Activated CD4-positive, alpha-beta memory T cell treated with anti-CD3 and anti-CD28 coated beads for 36 hours (primary cell): ENCODE results near the gene PARP6. TPM values are rescaled to one million over a fixed set of nuclear protein-coding genes. Genes with fewer than 3 reads are reported as not detected.

Experiments used
- CTCF ChIA-PET: fragments of 350-600 bp; sonication (Branson Sonifier 250); formaldehyde crosslinking; loops from one replicate; lab custom pipeline; 2021; ENCODE audit warnings: antibody characterized with exemption, inconsistent platforms; lab: Charles Lee
- POLR2A ChIA-PET: fragments of 350-600 bp; sonication (Branson Sonifier 250); formaldehyde crosslinking; loops from one replicate; lab custom pipeline; 2021; ENCODE audit warnings: antibody characterized with exemption; lab: Charles Lee
- DNase-seq: peaks from one replicate; pipeline ENCODE4 v3.0.0-alpha.2; 2020
- H3K27ac Mint-ChIP-seq: one replicate; pipeline ENCODE4 v1.8.0; 2021; ENCODE audit warnings: mixed read lengths
- H3K27me3 Mint-ChIP-seq: one replicate; pipeline ENCODE4 v1.8.0; 2021; ENCODE audit warnings: mixed read lengths
- H3K36me3 Mint-ChIP-seq: one replicate; pipeline ENCODE4 v1.8.0; 2021; ENCODE audit warnings: mixed read lengths
- H3K4me1 Mint-ChIP-seq: one replicate; pipeline ENCODE4 v1.8.0; 2021; ENCODE audit warnings: low read depth, mixed read lengths
- H3K4me3 Mint-ChIP-seq: one replicate; pipeline ENCODE4 v1.8.0; 2021; ENCODE audit warnings: mild to moderate bottlenecking, mixed read lengths
- H3K9me3 Mint-ChIP-seq: one replicate; pipeline ENCODE4 v1.8.0; 2021; ENCODE audit warnings: mixed read lengths
- intact Hi-C: fragments of 100-400 bp; cut with micrococcal nuclease; formaldehyde crosslinking; loops from one replicate; pipeline ENCODE4 v1.15.1; 2023
- total RNA-seq, 2 experiments: library from RNA; stranded (reverse); gene quantifications; one replicate each; pipeline ENCODE4 v1.2.3, GENCODE V29; 2021

Gene PARP6
- total RNA-seq, 2 experiments from 2014 or later = 42.8 to 44.5 TPM

GRCh38 chr15:72207558-72208085 is 64.7 kb downstream of the PARP6 start:
- POLR2A ChIA-PET = interaction anchor here (0.9 to 2.7 kb wide), 4 partner anchors 9 to 20 kb away, joined by 3 to 12 read pairs (median 7); no protein-coding TSS in a partner anchor
- no peaks in the 10 kb centered on the region for H3K27me3 Mint-ChIP-seq
- DNase-seq = no peak
- intact Hi-C loops = no loop called here
- no peaks in the 10 kb centered on the region for H3K9me3 Mint-ChIP-seq
- CTCF ChIA-PET = no interaction called here
- peaks cover 40% of the 10 kb centered on the region for H3K4me1 Mint-ChIP-seq
- no peak overlapping the region for H3K4me3 Mint-ChIP-seq
- H3K36me3 Mint-ChIP-seq = peaks cover 94% of the 10 kb centered on the region
- H3K27ac Mint-ChIP-seq = peak overlapping the region; percentile 72

- H3K9me3 Mint-ChIP-seq = no peaks in the 10 kb centered on the region
- H3K27ac Mint-ChIP-seq = peak overlapping the region; percentile 79
- H3K4me3 Mint-ChIP-seq = no peak overlapping the region
- H3K36me3 Mint-ChIP-seq = peaks cover 96% of the 10 kb centered on the region
- H3K27me3 Mint-ChIP-seq = no peaks in the 10 kb centered on the region
- DNase-seq = no peak
- intact Hi-C loops = no loop called here
- POLR2A ChIA-PET = interaction anchor here (1.3 to 2.7 kb wide), 4 partner anchors 14 to 23 kb away, joined by 5 to 17 read pairs (median 11); no protein-coding TSS in a partner anchor
- H3K4me1 Mint-ChIP-seq = peaks cover 40% of the 10 kb centered on the region
- CTCF ChIA-PET = no interaction called here
Observed at GRCh38 chr15:72206677-72207000, 65.7 kb downstream of the PARP6 start.

GRCh38 chr15:72205896-72206676 is 66.3 kb downstream of the PARP6 start:
- H3K4me3 Mint-ChIP-seq = no peak overlapping the region
- DNase-seq = no peak
- H3K9me3 Mint-ChIP-seq = no peaks in the 10 kb centered on the region
- POLR2A ChIA-PET = interaction anchor here (0.8 to 2.7 kb wide), 4 partner anchors 9 to 24 kb away, joined by 3 to 17 read pairs (median 8); partner anchors contain the start of gene GRAMD2A
- H3K36me3 Mint-ChIP-seq = peaks cover 91% of the 10 kb centered on the region
- no peaks in the 10 kb centered on the region for H3K27me3 Mint-ChIP-seq
- intact Hi-C loops = loop anchor here (1.0 kb wide), 1 partner anchor 21 kb away; no protein-coding TSS in a partner anchor
- CTCF ChIA-PET = interaction anchor here (1.2 kb wide), 1 partner anchor 21 kb away, joined by 5 read pairs; no protein-coding TSS in a partner anchor
- H3K27ac Mint-ChIP-seq = peak overlapping the region; percentile 79
- H3K4me1 Mint-ChIP-seq = peaks cover 42% of the 10 kb centered on the region

- ChIA-PET CTCF (interaction anchor here (1.2 kb wide), 1 partner anchor 22 kb away, joined by 5 read pairs; no protein-coding TSS in a partner anchor), POLR2A (interaction anchor here (0.7 to 2.7 kb wide), 5 partner anchors 8 to 26 kb away, joined by 3 to 17 read pairs (median 5); partner anchors contain the start of gene GRAMD2A)
- intact Hi-C loops = loop anchor here (1.0 kb wide), 1 partner anchor 22 kb away; no protein-coding TSS in a partner anchor
- no peaks in the 10 kb centered on the region for H3K9me3 Mint-ChIP-seq
- no peaks in the 10 kb centered on the region for H3K27me3 Mint-ChIP-seq
- H3K27ac Mint-ChIP-seq = peak overlapping the region; percentile 79
- H3K4me1 Mint-ChIP-seq = peaks cover 44% of the 10 kb centered on the region
- peaks cover 91% of the 10 kb centered on the region for H3K36me3 Mint-ChIP-seq
- no peak for DNase-seq
- no peak overlapping the region for H3K4me3 Mint-ChIP-seq
Observed at GRCh38 chr15:72205273-72205672, 67.1 kb downstream of the PARP6 start.

GRCh38 chr15:72203507-72203837 is 68.9 kb downstream of the PARP6 start:
- Mint-ChIP-seq H3K4me1 (peaks cover 44% of the 10 kb centered on the region), H3K36me3 (peaks cover 92% of the 10 kb centered on the region), H3K9me3 (no peaks in the 10 kb centered on the region), H3K27ac (peak overlapping the region; percentile 45), H3K27me3 (no peaks in the 10 kb centered on the region), H3K4me3 (no peak overlapping the region)
- intact Hi-C loops = no loop called here
- ChIA-PET POLR2A (interaction anchor here (1.0 to 1.7 kb wide), 2 partner anchors 23 to 24 kb away, joined by 3 read pairs; no protein-coding TSS in a partner anchor), CTCF (no interaction called here)
- no peak for DNase-seq

- Mint-ChIP-seq H3K9me3 (no peaks in the 10 kb centered on the region), H3K4me3 (no peak overlapping the region), H3K27me3 (peaks cover 2% of the 10 kb centered on the region), H3K27ac (peak overlapping the region; percentile 59), H3K36me3 (peaks cover 92% of the 10 kb centered on the region), H3K4me1 (peaks cover 43% of the 10 kb centered on the region)
- ChIA-PET POLR2A (interaction anchor here (1.0 to 1.7 kb wide), 2 partner anchors 23 to 25 kb away, joined by 3 read pairs; no protein-coding TSS in a partner anchor), CTCF (interaction anchor here (0.6 to 1.2 kb wide), 2 partner anchors 45 to 110 kb away, joined by 3 read pairs; no protein-coding TSS in a partner anchor)
- DNase-seq = no peak
- intact Hi-C loops = no loop called here
Observed at GRCh38 chr15:72202801-72203506, 69.4 kb downstream of the PARP6 start.

GRCh38 chr15:72202302-72202701 is 70.1 kb downstream of the PARP6 start:
- intact Hi-C loops = no loop called here
- CTCF ChIA-PET = interaction anchor here (0.6 to 5.1 kb wide), 3 partner anchors 22 to 110 kb away, joined by 3 to 65 read pairs (median 3); no protein-coding TSS in a partner anchor
- POLR2A ChIA-PET = interaction anchor here (1.7 kb wide), 1 partner anchor 26 kb away, joined by 3 read pairs; no protein-coding TSS in a partner anchor
- H3K4me1 Mint-ChIP-seq = peaks cover 45% of the 10 kb centered on the region
- H3K4me3 Mint-ChIP-seq = no peak overlapping the region
- no peak for DNase-seq
- no peak overlapping the region for H3K27ac Mint-ChIP-seq
- peaks cover 4% of the 10 kb centered on the region for H3K27me3 Mint-ChIP-seq
- no peaks in the 10 kb centered on the region for H3K9me3 Mint-ChIP-seq
- H3K36me3 Mint-ChIP-seq = peaks cover 88% of the 10 kb centered on the region

GRCh38 chr15:72201391-72201921 is 70.9 kb downstream of the PARP6 start:
- H3K27ac Mint-ChIP-seq = peak overlapping the region; percentile 59
- DNase-seq = no peak
- ChIA-PET CTCF (interaction anchor here (1.5 to 5.1 kb wide), 4 partner anchors 15 to 40 kb away, joined by 3 to 65 read pairs (median 10); no protein-coding TSS in a partner anchor), POLR2A (interaction anchor here (1.0 to 2.3 kb wide), 3 partner anchors 9 to 29 kb away, joined by 4 to 10 read pairs (median 10); partner anchors contain the start of gene PKM)
- intact Hi-C loops = no loop called here
- H3K4me1 Mint-ChIP-seq = peaks cover 38% of the 10 kb centered on the region
- no peak overlapping the region for H3K4me3 Mint-ChIP-seq
- H3K27me3 Mint-ChIP-seq = peaks cover 10% of the 10 kb centered on the region
- H3K9me3 Mint-ChIP-seq = no peaks in the 10 kb centered on the region
- peaks cover 80% of the 10 kb centered on the region for H3K36me3 Mint-ChIP-seq

GRCh38 chr15:72200395-72201237 is 71.7 kb downstream of the PARP6 start:
- intact Hi-C loops = no loop called here
- DNase-seq = no peak
- POLR2A ChIA-PET = interaction anchor here (0.6 to 2.3 kb wide), 4 partner anchors 10 to 30 kb away, joined by 3 to 10 read pairs (median 7); partner anchors contain the start of gene PKM
- H3K27ac Mint-ChIP-seq = peak overlapping the region; percentile 59
- peaks cover 71% of the 10 kb centered on the region for H3K36me3 Mint-ChIP-seq
- CTCF ChIA-PET = interaction anchor here (0.6 to 5.1 kb wide), 9 partner anchors 13 to 113 kb away, joined by 3 to 65 read pairs (median 5); no protein-coding TSS in a partner anchor
- peaks cover 30% of the 10 kb centered on the region for H3K4me1 Mint-ChIP-seq
- H3K4me3 Mint-ChIP-seq = no peak overlapping the region
- no peaks in the 10 kb centered on the region for H3K9me3 Mint-ChIP-seq
- peaks cover 11% of the 10 kb centered on the region for H3K27me3 Mint-ChIP-seq

GRCh38 chr15:72199721-72200212 is 72.6 kb downstream of the PARP6 start:
- H3K9me3 Mint-ChIP-seq = no peaks in the 10 kb centered on the region

More at GRCh38 chr15:72199721-72200212, 72.6 kb downstream of the PARP6 start:
- peaks cover 11% of the 10 kb centered on the region for H3K27me3 Mint-ChIP-seq
- no peak overlapping the region for H3K27ac Mint-ChIP-seq
- peaks cover 63% of the 10 kb centered on the region for H3K36me3 Mint-ChIP-seq
- CTCF ChIA-PET = interaction anchor here (0.6 to 5.1 kb wide), 10 partner anchors 14 to 132 kb away, joined by 3 to 65 read pairs (median 5); no protein-coding TSS in a partner anchor
- no peak overlapping the region for H3K4me3 Mint-ChIP-seq
- POLR2A ChIA-PET = interaction anchor here (0.6 to 2.3 kb wide), 4 partner anchors 25 to 90 kb away, joined by 3 to 10 read pairs (median 4); partner anchors contain the start of gene PKM
- peak; percentile 82 for DNase-seq
- intact Hi-C loops = loop anchor here (1.0 to 2.0 kb wide), 3 partner anchors 29 to 87 kb away; partner anchors contain the start of gene PARP6
- peaks cover 22% of the 10 kb centered on the region for H3K4me1 Mint-ChIP-seq
